MG63 (cell line): ENCODE results near the gene OPCML. TPM values are rescaled to one million over a fixed set of nuclear protein-coding genes. Genes with fewer than 3 reads are reported as not detected.

ENCODE experiments used
- DNase-seq: peaks from one replicate; pipeline ENCODE4 v3.0.0-alpha.2; 2020
- H3K27me3 ChIP-seq: fragments of 250-450 bp; sonication (Bioruptor Pico); 2 replicates; pipeline ENCODE4 v1.5.1; 2020; ENCODE audit warnings: mild to moderate bottlenecking, moderate library complexity
- H3K36me3 ChIP-seq: fragments of 250-450 bp; sonication (Bioruptor Pico); 2 replicates; pipeline ENCODE4 v1.5.1; 2020; ENCODE audit warnings: mild to moderate bottlenecking, moderate library complexity
- H3K4me3 ChIP-seq: fragments of 250-450 bp; sonication (Bioruptor Pico); 2 replicates; pipeline ENCODE4 v1.5.1; 2020; ENCODE audit warnings: mild to moderate bottlenecking, moderate library complexity
- H3K9me3 ChIP-seq: fragments of 250-450 bp; sonication (Bioruptor Pico); 2 replicates; pipeline ENCODE4 v1.5.1; 2020; ENCODE audit warnings: mild to moderate bottlenecking, moderate library complexity
- total RNA-seq: library from RNA; depleted of rRNA; stranded (reverse); fragments of >200 nt; shearing (Covaris generic); gene quantifications from 2 replicates; pipeline ENCODE4 v1.2.3, GENCODE V29; 2014; ENCODE audit warnings: low replicate concordance

OPCML gene
- total RNA-seq, 1 experiment from 2014 or later: not detected

- no peak for DNase-seq
These were observed 303.6 kb downstream of the OPCML start for GRCh38 chr11:133228471-133229329.

GRCh38 chr11:133227632-133228111, 304.6 kb downstream of the OPCML start:
- no peaks in the 10 kb centered on the region for H3K36me3 ChIP-seq
- H3K4me3 ChIP-seq: no peak overlapping the region
- DNase-seq: no peak
- no peaks in the 10 kb centered on the region for H3K27me3 ChIP-seq
- H3K9me3 ChIP-seq: no peaks in the 10 kb centered on the region

More at GRCh38 chr11:133228471-133229329, 303.6 kb downstream of the OPCML start:
- Histone ChIP-seq H3K4me3 (no peak overlapping the region), H3K9me3 (no peaks in the 10 kb centered on the region), H3K27me3 (no peaks in the 10 kb centered on the region), H3K36me3 (no peaks in the 10 kb centered on the region)

- no peaks in the 10 kb centered on the region for H3K36me3 ChIP-seq
- no peaks in the 10 kb centered on the region for H3K27me3 ChIP-seq
- no peak for DNase-seq
- no peak overlapping the region for H3K4me3 ChIP-seq
- H3K9me3 ChIP-seq: no peaks in the 10 kb centered on the region
These were observed 308.0 kb downstream of the OPCML start for GRCh38 chr11:133224271-133224670.

- Histone ChIP-seq H3K4me3 (no peak overlapping the region), H3K27me3 (no peaks in the 10 kb centered on the region), H3K9me3 (no peaks in the 10 kb centered on the region), H3K36me3 (no peaks in the 10 kb centered on the region)
- DNase-seq: no peak
These were observed 309.6 kb downstream of the OPCML start for GRCh38 chr11:133222425-133223330.

GRCh38 chr11:133219543-133219942, 312.8 kb downstream of the OPCML start:
- DNase-seq: no peak
- Histone ChIP-seq H3K9me3 (no peaks in the 10 kb centered on the region), H3K4me3 (no peak overlapping the region), H3K36me3 (no peaks in the 10 kb centered on the region), H3K27me3 (no peaks in the 10 kb centered on the region)

GRCh38 chr11:133216813-133217212, 315.5 kb downstream of the OPCML start:
- no peaks in the 10 kb centered on the region for H3K9me3 ChIP-seq
- DNase-seq: no peak
- no peak overlapping the region for H3K4me3 ChIP-seq
- H3K36me3 ChIP-seq: no peaks in the 10 kb centered on the region
- no peaks in the 10 kb centered on the region for H3K27me3 ChIP-seq

- Histone ChIP-seq H3K4me3 (no peak overlapping the region), H3K9me3 (no peaks in the 10 kb centered on the region), H3K27me3 (no peaks in the 10 kb centered on the region), H3K36me3 (no peaks in the 10 kb centered on the region)
- no peak for DNase-seq
These were observed 316.6 kb downstream of the OPCML start for GRCh38 chr11:133215596-133216230.

GRCh38 chr11:133214646-133215045, 317.7 kb downstream of the OPCML start:
- H3K9me3 ChIP-seq: no peaks in the 10 kb centered on the region
- no peak for DNase-seq
- H3K4me3 ChIP-seq: no peak overlapping the region
- no peaks in the 10 kb centered on the region for H3K36me3 ChIP-seq
- H3K27me3 ChIP-seq: no peaks in the 10 kb centered on the region

GRCh38 chr11:133212201-133212600, 320.1 kb downstream of the OPCML start:
- DNase-seq: no peak
- H3K9me3 ChIP-seq: no peaks in the 10 kb centered on the region
- H3K36me3 ChIP-seq: no peaks in the 10 kb centered on the region
- H3K4me3 ChIP-seq: no peak overlapping the region
- H3K27me3 ChIP-seq: no peaks in the 10 kb centered on the region

- no peak for DNase-seq
- Histone ChIP-seq H3K9me3 (no peaks in the 10 kb centered on the region), H3K4me3 (no peak overlapping the region), H3K36me3 (no peaks in the 10 kb centered on the region), H3K27me3 (no peaks in the 10 kb centered on the region)
These were observed 324.3 kb downstream of the OPCML start for GRCh38 chr11:133207995-133208394.

- H3K4me3 ChIP-seq: no peak overlapping the region
- no peaks in the 10 kb centered on the region for H3K36me3 ChIP-seq
- no peaks in the 10 kb centered on the region for H3K27me3 ChIP-seq
- no peaks in the 10 kb centered on the region for H3K9me3 ChIP-seq
- DNase-seq: no peak
These were observed 325.8 kb downstream of the OPCML start for GRCh38 chr11:133206313-133207005.

GRCh38 chr11:133204158-133204557, 328.1 kb downstream of the OPCML start:
- DNase-seq: no peak
- Histone ChIP-seq H3K4me3 (no peak overlapping the region), H3K9me3 (no peaks in the 10 kb centered on the region), H3K36me3 (no peaks in the 10 kb centered on the region), H3K27me3 (no peaks in the 10 kb centered on the region)

GRCh38 chr11:133202816-133203215, 329.5 kb downstream of the OPCML start:
- no peaks in the 10 kb centered on the region for H3K9me3 ChIP-seq
- DNase-seq: no peak
- no peaks in the 10 kb centered on the region for H3K27me3 ChIP-seq
- no peaks in the 10 kb centered on the region for H3K36me3 ChIP-seq
- H3K4me3 ChIP-seq: no peak overlapping the region

- H3K27me3 ChIP-seq: no peaks in the 10 kb centered on the region
- no peak overlapping the region for H3K4me3 ChIP-seq
- no peaks in the 10 kb centered on the region for H3K9me3 ChIP-seq
These were observed 333.9 kb downstream of the OPCML start for GRCh38 chr11:133198438-133198837.

GRCh38 chr11:133197425-133197824, 334.9 kb downstream of the OPCML start:
- Histone ChIP-seq H3K36me3 (no peaks in the 10 kb centered on the region), H3K9me3 (no peaks in the 10 kb centered on the region), H3K27me3 (no peaks in the 10 kb centered on the region), H3K4me3 (no peak overlapping the region)
- DNase-seq: peak; percentile 17

More at GRCh38 chr11:133198438-133198837, 333.9 kb downstream of the OPCML start:
- no peak for DNase-seq
- no peaks in the 10 kb centered on the region for H3K36me3 ChIP-seq

- no peak for DNase-seq
- H3K36me3 ChIP-seq: no peaks in the 10 kb centered on the region
- H3K27me3 ChIP-seq: no peaks in the 10 kb centered on the region
- H3K4me3 ChIP-seq: no peak overlapping the region
- no peaks in the 10 kb centered on the region for H3K9me3 ChIP-seq
These were observed 340.4 kb downstream of the OPCML start for GRCh38 chr11:133191931-133192330.
